Ishikawa (cell line): ENCODE data around the gene SAP25.

ENCODE experiments used
- CEBPB ChIP-seq: IDR thresholded peaks from 2 replicates; pipeline ENCODE4 v1.6.1; 2012
- CREB1 ChIP-seq: IDR thresholded peaks from 2 replicates; pipeline ENCODE4 v1.6.1; 2012; ENCODE audit warnings: low read depth
- EGR1 ChIP-seq: IDR thresholded peaks from 2 replicates; pipeline ENCODE4 v1.6.1; 2012
- EP300 ChIP-seq: IDR thresholded peaks from 2 replicates; pipeline ENCODE4 v1.6.1; 2012; ENCODE audit warnings: borderline replicate concordance
- FOXM1 ChIP-seq: IDR thresholded peaks from 2 replicates; pipeline ENCODE4 v1.6.1; 2012; ENCODE audit warnings: low read depth, borderline replicate concordance
- MAX ChIP-seq: IDR thresholded peaks from 2 replicates; pipeline ENCODE4 v1.6.1; 2012
- NFIC ChIP-seq: IDR thresholded peaks from 2 replicates; pipeline ENCODE4 v1.6.1; 2012
- RAD21 ChIP-seq: IDR thresholded peaks from 2 replicates; pipeline ENCODE4 v1.6.1; 2012; ENCODE audit warnings: low read depth
- TAF1 ChIP-seq: IDR thresholded peaks from 2 replicates; pipeline ENCODE4 v1.6.1; 2012; ENCODE audit warnings: low read depth, mild to moderate bottlenecking
- TCF12 ChIP-seq: IDR thresholded peaks from 2 replicates; pipeline ENCODE4 v1.6.1; 2012; ENCODE audit warnings: low read depth
- TEAD4 ChIP-seq: IDR thresholded peaks from 2 replicates; pipeline ENCODE4 v1.6.1; 2012
- USF1 ChIP-seq: IDR thresholded peaks from 2 replicates; pipeline ENCODE4 v1.6.1; 2012
- YY1 ChIP-seq: IDR thresholded peaks from 2 replicates; pipeline ENCODE4 v1.6.1; 2012; ENCODE audit warnings: low read depth
- ZBTB7A ChIP-seq: IDR thresholded peaks from 2 replicates; pipeline ENCODE4 v1.6.1; 2012; ENCODE audit warnings: low read depth
- TF ChIP-seq, protein P1 (sequence below): IDR thresholded peaks from 2 replicates; pipeline ENCODE4 v1.6.1; 2012; ENCODE audit warnings: low read depth, mild to moderate bottlenecking

The SAP25 gene

DNA sequence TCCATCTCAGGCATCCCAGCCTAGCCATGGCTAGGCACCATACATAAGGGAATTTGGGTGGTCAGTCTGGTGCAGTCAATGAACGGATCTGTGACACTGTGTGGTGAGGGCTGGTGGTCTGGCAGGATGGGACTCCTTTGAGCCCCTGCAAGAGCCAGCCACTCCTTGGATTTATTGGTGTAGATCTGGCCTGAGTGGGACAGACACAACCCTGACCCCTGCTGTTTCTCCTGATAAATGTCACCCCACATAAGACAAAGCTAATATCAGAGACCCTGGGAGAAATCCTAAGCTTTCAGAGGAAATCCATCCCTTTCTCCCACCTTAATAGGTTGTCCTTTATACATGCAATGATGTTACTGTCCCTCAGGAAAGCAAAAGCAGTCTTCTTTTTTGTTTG is 14.7 kb upstream of the SAP25 start:
- TF ChIP-seq FOXM1 (no peak), TCF12 (no peak), TAF1 (no peak), EGR1 (no peak), NFIC (no peak)

- peak; percentile 98 for TF ChIP-seq ZBTB7A
- no peak for TF ChIP-seq MAX
- peak; percentile 41 for TF ChIP-seq TAF1
- TF ChIP-seq YY1, result peak; percentile 50; the same call in 1 of the 2 replicates
These were observed 12.7 kb upstream of the SAP25 start, which contains the start of gene FBXO24 for GRCh38 chr7:100586266-100587025. TSS of gene FBXO24 (plus strand) at chr7:100586328. CDS start at chr7:100586626, 298 bp downstream.

DNA sequence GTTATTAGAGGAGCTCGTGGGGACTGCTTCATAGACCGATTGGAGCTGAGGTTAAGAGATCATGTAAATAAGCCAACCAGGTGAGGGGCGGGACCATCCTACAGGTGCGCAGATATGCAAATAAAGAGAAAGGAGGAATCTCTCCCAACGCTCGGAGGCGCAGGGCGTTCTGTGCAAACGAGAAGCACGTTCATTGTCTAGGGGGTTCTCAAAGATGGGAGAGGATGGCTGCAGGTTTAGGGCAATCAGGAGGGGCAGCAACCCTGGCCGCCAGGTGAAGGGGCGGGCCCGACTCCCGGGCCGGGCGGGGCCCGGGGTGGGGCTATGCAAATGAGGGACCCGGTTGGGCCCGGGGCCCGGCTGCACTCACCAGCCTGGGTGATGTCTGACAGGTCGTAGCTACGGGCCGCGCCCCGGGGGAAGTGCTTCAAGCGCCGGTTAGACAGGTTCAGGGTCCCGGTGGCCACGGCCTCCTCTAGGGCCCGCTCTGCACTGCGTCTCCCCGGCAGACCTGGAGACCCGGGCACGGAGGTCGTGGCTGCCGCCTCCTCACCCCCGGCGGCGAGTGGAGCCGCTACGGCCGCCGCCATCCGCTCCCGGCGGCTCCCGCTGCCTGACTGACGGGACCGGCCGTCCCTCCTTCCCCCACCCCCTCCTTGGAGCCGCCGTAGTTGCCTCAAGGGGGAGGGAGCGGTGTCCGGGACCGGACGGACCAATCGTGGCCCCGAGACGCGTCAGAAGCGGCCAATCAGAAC is 12.0 kb upstream of the SAP25 start, which contains the start of gene LRCH4:
LRCH4 (minus strand) TSS at position 619 of the 755 bp plus-strand sequence; CDS start at position 590, 29 bp downstream.
- peak; percentile 44; the same call in 1 of the 2 replicates for TF ChIP-seq USF1
- peak; percentile 71 for TF ChIP-seq YY1
- TF ChIP-seq MAX, result no peak; the same call in 1 of the 2 replicates
- no peak for TF ChIP-seq CREB1
- TF ChIP-seq NFIC, result 0 out of 2 replicates have a peak, but pooled peaks have one; percentile 9
- TF ChIP-seq EGR1, result peak; percentile 41; the same call in 1 of the 2 replicates
- peak; percentile 47; the same call in 1 of the 2 replicates for TF ChIP-seq EP300
- peak; percentile 72 for TF ChIP-seq FOXM1
- 0 out of 2 replicates have a peak, but pooled peaks have one; percentile 3 for TF ChIP-seq CEBPB
- TF ChIP-seq RAD21, result no peak
- peak; percentile 45; the same call in 1 of the 2 replicates for TF ChIP-seq ZBTB7A
- TF ChIP-seq, protein P1, sequence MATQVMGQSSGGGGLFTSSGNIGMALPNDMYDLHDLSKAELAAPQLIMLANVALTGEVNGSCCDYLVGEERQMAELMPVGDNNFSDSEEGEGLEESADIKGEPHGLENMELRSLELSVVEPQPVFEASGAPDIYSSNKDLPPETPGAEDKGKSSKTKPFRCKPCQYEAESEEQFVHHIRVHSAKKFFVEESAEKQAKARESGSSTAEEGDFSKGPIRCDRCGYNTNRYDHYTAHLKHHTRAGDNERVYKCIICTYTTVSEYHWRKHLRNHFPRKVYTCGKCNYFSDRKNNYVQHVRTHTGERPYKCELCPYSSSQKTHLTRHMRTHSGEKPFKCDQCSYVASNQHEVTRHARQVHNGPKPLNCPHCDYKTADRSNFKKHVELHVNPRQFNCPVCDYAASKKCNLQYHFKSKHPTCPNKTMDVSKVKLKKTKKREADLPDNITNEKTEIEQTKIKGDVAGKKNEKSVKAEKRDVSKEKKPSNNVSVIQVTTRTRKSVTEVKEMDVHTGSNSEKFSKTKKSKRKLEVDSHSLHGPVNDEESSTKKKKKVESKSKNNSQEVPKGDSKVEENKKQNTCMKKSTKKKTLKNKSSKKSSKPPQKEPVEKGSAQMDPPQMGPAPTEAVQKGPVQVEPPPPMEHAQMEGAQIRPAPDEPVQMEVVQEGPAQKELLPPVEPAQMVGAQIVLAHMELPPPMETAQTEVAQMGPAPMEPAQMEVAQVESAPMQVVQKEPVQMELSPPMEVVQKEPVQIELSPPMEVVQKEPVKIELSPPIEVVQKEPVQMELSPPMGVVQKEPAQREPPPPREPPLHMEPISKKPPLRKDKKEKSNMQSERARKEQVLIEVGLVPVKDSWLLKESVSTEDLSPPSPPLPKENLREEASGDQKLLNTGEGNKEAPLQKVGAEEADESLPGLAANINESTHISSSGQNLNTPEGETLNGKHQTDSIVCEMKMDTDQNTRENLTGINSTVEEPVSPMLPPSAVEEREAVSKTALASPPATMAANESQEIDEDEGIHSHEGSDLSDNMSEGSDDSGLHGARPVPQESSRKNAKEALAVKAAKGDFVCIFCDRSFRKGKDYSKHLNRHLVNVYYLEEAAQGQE, result 0 out of 2 replicates have a peak, but pooled peaks have one; percentile 18
- TF ChIP-seq TEAD4, result no peak
- peak; percentile 95 for TF ChIP-seq TAF1
- TF ChIP-seq TCF12, result peak; percentile 73; the same call in 1 of the 2 replicates

- 0 out of 2 replicates have a peak, but pooled peaks have one; percentile 49 for TF ChIP-seq ZBTB7A
- TF ChIP-seq, protein P1, result peak; percentile 39; the same call in 1 of the 2 replicates
- peak; percentile 38; the same call in 1 of the 2 replicates for TF ChIP-seq MAX
- TF ChIP-seq YY1, result no peak
- TF ChIP-seq TCF12, result no peak
- TF ChIP-seq TAF1, result no peak
- peak; percentile 66 for TF ChIP-seq CREB1
These were observed 11.2 kb upstream of the SAP25 start for GRCh38 chr7:100584683-100585510.

- TF ChIP-seq EP300, result no peak
- TF ChIP-seq, protein P1, result no peak
- no peak for TF ChIP-seq TEAD4
- TF ChIP-seq FOXM1, result no peak
- TF ChIP-seq TCF12, result no peak
- no peak for TF ChIP-seq USF1
- no peak for TF ChIP-seq RAD21
- no peak for TF ChIP-seq YY1
- no peak for TF ChIP-seq CEBPB
- no peak for TF ChIP-seq NFIC
- no peak for TF ChIP-seq EGR1
- no peak for TF ChIP-seq CREB1
- no peak for TF ChIP-seq MAX
- no peak for TF ChIP-seq ZBTB7A
- TF ChIP-seq TAF1, result no peak
These were observed 10.5 kb upstream of the SAP25 start for GRCh38 chr7:100584054-100584682.
